ENCODE results near the gene ANKRD13D. TPM values are rescaled to one million over a fixed set of nuclear protein-coding genes. Genes with fewer than 3 reads are reported as not detected.

ANKRD13D gene
- total and polyA plus RNA-seq, 2 of the 8 experiments (the other 6 are each of a cell fraction or from before 2014, with no cell fraction given), result 24.9 to 26.5 TPM

DNA sequence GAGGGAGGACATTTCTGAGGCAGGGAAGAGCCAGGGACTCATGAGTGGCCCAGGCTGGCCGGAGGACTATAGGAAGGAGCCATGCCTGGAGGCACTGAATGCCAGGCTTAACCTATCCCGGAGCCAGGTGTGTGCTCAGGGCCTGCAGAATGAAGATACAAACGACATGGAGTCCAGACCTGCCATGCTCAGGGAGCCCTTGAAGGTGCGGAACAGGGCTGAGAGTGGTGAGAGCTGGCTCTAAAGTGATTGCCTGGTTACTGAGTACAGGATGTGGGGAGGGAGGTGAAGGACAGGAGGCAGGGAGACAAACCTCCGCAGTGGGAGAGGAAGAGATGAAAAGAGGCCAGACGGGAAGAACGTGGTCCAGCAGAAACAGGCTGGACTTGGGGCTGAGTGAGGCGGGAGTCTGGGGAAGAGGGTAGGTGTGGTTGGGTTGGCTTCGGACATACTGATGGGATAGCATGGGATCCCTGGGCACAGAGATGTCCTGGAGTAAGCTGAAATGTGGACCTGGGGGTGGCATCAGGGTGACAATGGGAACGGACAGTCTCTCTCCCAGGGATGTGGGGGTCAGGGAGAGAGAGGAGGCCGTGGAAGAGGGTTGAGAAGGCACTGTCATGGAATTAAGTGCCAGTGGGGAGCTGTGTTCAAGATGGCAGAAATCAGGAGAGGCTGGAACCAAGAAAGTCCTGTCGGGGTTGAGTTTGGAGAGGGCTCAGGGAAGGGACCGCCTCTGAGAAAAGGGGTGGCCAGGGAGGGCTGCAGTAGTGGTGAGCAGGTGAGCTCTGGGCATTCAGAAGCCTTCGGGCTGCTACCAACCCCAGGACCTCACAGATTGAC lies 1.5 kb upstream of the ANKRD13D start:
- no peak overlapping the region for H3K56ac ChIP-seq (replicated peaks; ENCODE audit: insufficient read length, low read depth, low read length)
- CTCF ChIA-PET (ENCODE audit: partially characterized antibody), result interaction anchor here (1.0 to 5.9 kb wide), 11 partner anchors 9 to 234 kb away, joined by 3 to 47 read pairs (median 5); partner anchors contain the start of gene SSH3
- peaks cover 0 to 6% of the 10 kb centered on the region in 2 experiments for H4K20me1 ChIP-seq (replicated peaks in 1 of 2; ENCODE audit: control insufficient read depth in 1 of 2, insufficient read depth in 2 of 2, low read length in 2 of 2)
- H3K79me1 ChIP-seq (ENCODE audit: low read depth, low read length), result no peaks in the 10 kb centered on the region; the same call in 1 of the 2 replicates
- H3K4me3 ChIP-seq (ENCODE audit: extremely low read depth in 1 of 4, insufficient read depth in 2 of 4, low read depth in 3 of 4, low read length in 4 of 4), result peak overlapping the region; percentile 58 to 85 (median 72); a peak in 7 of 8 replicates
- H2BK15ac ChIP-seq (ENCODE audit: low read length), result 0 out of 2 replicates have a peak overlapping the region, but pooled peaks have one; percentile 36
- peaks cover 3 to 28% (median 12%) of the 10 kb centered on the region in 4 experiments; a peak in 7 of 8 replicates for H3K36me3 ChIP-seq (ENCODE audit: control insufficient read depth in 2 of 4, insufficient read depth in 4 of 4, low read length in 3 of 4)
- 0 out of 2 replicates have a peak overlapping the region, but pooled peaks have one; percentile 13 for H2AFZ ChIP-seq (ENCODE audit: low read length)
- 92% methylated on average over 14 of the region's 14 CpGs; no CpG with 5 or more reads in 1 of the 2 experiments for WGBS, 2 experiments (ENCODE audit: extremely low coverage in 1 of 2, insufficient coverage in 1 of 2, insufficient read length in 1 of 2, insufficient replicate concordance in 2 of 2, low coverage in 1 of 2, low lambda C conversion rate in 2 of 2, missing lambda C conversion rate in 1 of 2)
- peak overlapping the region; percentile 68; the same call in 1 of the 2 replicates for H2BK12ac ChIP-seq (ENCODE audit: low read depth, low read length)
- H2BK20ac ChIP-seq (ENCODE audit: low read length), result peak overlapping the region; percentile 64; the same call in 1 of the 2 replicates
- H3K4ac ChIP-seq (replicated peaks; ENCODE audit: insufficient read length, low read depth, low read length), result peak overlapping the region; percentile 53
- no peak overlapping the region for H2BK120ac ChIP-seq (replicated peaks; ENCODE audit: low read depth, low read length)
- no peak overlapping the region for H3K14ac ChIP-seq (ENCODE audit: insufficient read length)
- peaks cover 0 to 18% (median 11%) of the 10 kb centered on the region in 4 experiments; a peak in 6 of 7 replicates for H3K4me1 ChIP-seq (replicated peaks in 1 of 4; ENCODE audit: control insufficient read depth in 3 of 4, insufficient read depth in 4 of 4, low read length in 3 of 4)
- H3K27me3 ChIP-seq (replicated peaks in 1 of 4; ENCODE audit: control insufficient read depth in 3 of 4, extremely low read depth in 1 of 4, insufficient read depth in 3 of 4, low read length in 3 of 4), result no peaks in the 10 kb centered on the region
- peak overlapping the region; percentile 89; the same call in 1 of the 2 replicates for H2AK5ac ChIP-seq (ENCODE audit: low read depth, low read length)
- no peak overlapping the region for H3K23ac ChIP-seq (ENCODE audit: insufficient read length)
- peaks cover 7% of the 10 kb centered on the region; the same call in 1 of the 2 replicates for H3K23me2 ChIP-seq (ENCODE audit: low read depth, low read length)
- peak overlapping the region; percentile 95; the same call in 1 of the 2 replicates for H2BK5ac ChIP-seq (ENCODE audit: low read depth, low read length)
- peak overlapping the region; percentile 98 for H4K91ac ChIP-seq (replicated peaks; ENCODE audit: insufficient read length, low read length)
- H3K79me2 ChIP-seq (ENCODE audit: control insufficient read depth in 1 of 2, insufficient read depth in 2 of 2, low read length in 2 of 2), result no peaks in the 10 kb centered on the region; a peak in 1 of 4 replicates
- peak overlapping the region in 3 of 4 experiments; percentile 22 to 76 (median 54); a peak in 5 of 7 replicates for H3K9ac ChIP-seq (replicated peaks in 1 of 4; ENCODE audit: extremely low read depth in 1 of 4, low read depth in 3 of 4, low read length in 3 of 4)
- H3K4me2 ChIP-seq (ENCODE audit: insufficient read depth in 1 of 2, low read depth in 2 of 2, low read length in 2 of 2), result peak overlapping the region; percentile 74 to 85
- H3K27ac ChIP-seq (ENCODE audit: low read depth, low read length), result peak overlapping the region; percentile 86
- H4K5ac ChIP-seq (ENCODE audit: insufficient read length, low read depth, low read length), result peak overlapping the region; percentile 83
- TF ChIP-seq BRCA1 (IDR thresholded peaks at IDR 0.05; ENCODE audit: low read depth, low read length) (no peak), SAP30 (IDR thresholded peaks at IDR 0.05; ENCODE audit: insufficient read depth, insufficient replicate concordance, low read length) (no peak), EZH2 (IDR thresholded peaks at IDR 0.05; ENCODE audit: low read depth, low read length, severe bottlenecking) (no peak)
- FAIRE-seq (no peak), DNase-seq (ENCODE audit: low read depth in 1 of 2, low spot score in 2 of 2) (no peak)
- H3K18ac ChIP-seq (ENCODE audit: extremely low read depth, low read length), result peak overlapping the region; percentile 93
- H4K8ac ChIP-seq (ENCODE audit: extremely low read depth, insufficient read depth, low read length), result no peak overlapping the region
- POLR2A ChIA-PET (ENCODE audit: partially characterized antibody), result interaction anchor here (0.9 to 7.9 kb wide), 11 partner anchors 9 to 113 kb away, joined by 3 to 106 read pairs (median 7); partner anchors contain the start of genes GRK2 and SSH3
- H3K9me3 ChIP-seq (ENCODE audit: insufficient read depth in 2 of 2, low read depth in 1 of 2, low read length in 1 of 2), result no peaks in the 10 kb centered on the region
